Inflammatory macrophage treated with lipopolysaccharide for 1 hour (primary cell): ENCODE results near the gene MACROD2.

ENCODE experiments used
- DNase-seq, 2 donors: peaks; one replicate each; pipeline ENCODE4 v3.0.0-alpha.2; 2020 to 2022

The MACROD2 gene

GRCh38 chr20:14677455-14677854, 682.1 kb downstream of the MACROD2 start:
- DNase-seq, result no peak

DNA sequence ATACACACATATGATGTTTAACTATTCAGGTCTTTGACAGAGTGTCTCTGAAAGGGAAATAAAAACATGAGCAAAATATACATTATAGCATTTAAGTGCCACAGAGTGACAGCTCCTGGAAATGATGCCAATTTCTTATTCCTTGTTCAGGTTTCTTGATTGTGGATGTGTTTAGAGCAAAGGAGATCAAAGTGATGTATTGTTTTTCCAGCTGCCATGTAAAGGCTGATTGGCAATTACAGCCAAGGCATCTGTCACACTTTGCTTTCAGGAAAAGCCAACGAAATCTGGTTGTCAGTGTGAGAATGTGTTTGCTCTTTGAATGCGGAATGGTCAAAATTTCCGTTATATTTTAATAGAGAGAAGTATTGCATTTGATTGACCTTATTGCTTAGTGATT, 689.9 kb downstream of the MACROD2 start:
- no peak for DNase-seq

- no peak for DNase-seq
These were observed 692.0 kb downstream of the MACROD2 start for GRCh38 chr20:14687313-14687712.

DNA sequence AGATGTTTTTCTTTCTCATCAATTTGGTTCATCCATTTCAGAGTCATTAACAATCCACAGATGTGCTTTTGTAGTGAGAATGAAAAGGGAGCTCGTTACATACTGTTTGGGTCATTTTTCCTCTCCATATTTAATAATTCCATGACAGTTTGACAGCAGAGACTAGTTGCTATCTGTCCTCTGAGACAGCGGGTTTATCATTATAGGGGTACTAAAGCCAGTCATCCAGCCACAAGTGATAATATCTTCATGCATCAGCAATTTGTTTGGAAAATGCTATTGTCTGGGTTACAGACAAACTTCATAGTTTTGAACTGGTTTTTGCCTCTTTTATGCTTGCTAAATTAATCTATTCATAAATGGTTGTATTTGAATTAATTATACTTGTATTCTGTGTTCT, 692.7 kb downstream of the MACROD2 start:
- no peak for DNase-seq

DNA sequence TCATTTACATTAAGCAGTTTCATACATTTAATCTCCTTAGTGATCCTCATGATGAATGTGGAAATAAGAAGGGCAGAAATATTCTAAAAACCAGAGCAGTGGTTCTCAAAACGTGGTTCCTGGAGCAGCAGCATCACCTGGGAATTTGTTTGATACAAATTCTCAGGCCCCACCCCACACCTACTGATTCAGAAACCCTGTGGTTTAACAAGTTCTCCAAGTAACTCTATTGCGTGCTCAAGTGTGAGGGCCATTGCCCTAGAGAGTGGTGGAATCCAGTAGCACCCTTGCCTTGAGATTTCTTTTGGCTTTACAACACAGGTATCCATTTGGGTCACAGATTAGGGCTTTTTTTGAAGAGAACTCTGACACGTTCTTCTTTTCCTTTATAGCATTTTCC, 696.7 kb downstream of the MACROD2 start:
- DNase-seq, result no peak

DNA sequence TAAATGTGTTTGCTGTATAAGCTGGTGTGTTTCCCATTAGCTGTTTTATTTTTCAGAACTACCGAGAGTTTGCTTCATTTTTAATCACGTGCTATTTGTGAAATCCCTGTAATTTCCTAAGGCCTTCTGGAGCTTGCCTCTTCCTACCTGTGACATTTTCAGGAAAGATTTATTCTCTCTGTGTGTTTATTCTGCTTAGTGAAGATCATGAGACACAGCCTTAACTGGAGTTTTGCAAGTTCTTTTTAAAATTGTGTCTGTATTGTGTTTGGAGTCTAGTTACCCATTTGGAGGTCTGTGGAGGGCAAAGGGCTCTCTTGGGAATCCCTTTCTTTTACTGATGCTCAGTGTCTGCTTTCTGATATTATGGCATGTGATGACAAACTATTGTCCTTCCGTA, 701.2 kb downstream of the MACROD2 start:
- DNase-seq, result no peak

DNA sequence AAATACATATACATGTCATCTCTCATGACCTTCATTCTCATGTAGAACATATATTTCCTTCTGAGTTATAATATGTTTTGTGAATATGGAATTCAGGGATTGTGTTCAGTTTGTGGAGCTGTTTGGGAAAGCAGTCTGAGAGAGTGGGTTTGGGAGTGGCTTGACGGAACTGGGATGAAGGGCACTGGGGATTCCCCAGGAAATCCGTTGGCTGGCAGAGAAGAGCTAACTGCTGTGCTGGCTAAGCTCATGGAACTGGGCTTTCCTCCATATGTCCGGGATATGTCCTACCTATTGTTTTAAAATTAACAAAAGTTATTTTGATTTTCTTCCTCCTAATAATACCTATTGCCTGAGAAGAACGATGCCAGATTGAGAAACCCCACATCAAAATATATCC, 701.6 kb downstream of the MACROD2 start:
- no peak for DNase-seq

GRCh38 chr20:14698125-14698524, 702.8 kb downstream of the MACROD2 start:
- no peak for DNase-seq

DNA sequence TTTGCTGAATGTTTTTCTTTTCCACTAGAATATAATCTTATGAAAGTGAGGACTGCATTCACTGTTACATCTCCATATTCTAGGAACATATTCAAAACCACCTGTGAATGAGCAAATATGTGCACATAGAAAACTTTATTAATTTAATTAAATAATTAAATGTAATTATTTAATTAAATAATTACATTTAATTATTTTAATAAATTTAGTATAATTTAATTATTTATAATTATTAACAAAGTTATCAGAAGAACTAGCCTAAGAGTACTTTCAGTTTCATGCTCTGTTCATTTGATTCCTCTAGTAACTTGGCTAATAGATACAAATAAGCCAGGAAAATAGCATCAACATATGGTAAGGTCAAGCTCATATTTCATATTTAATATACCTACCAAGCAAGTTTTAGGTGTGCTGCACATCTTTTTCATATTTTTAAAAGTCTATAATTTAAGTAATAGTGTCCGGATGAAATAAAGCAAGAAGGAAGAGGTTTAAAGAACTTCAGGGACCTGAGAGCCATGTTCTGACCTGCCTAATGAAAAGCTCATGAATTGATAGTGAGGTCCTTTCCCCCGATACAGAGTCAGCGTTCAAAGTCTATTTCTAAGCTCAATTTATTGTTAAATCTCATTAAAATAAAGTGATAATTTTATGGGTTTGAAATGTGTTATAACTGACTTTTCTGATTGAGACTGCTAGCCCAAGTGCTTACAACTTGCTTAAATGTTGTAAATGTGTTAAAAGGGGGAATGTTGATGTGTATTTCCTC, 703.5 kb downstream of the MACROD2 start:
- no peak for DNase-seq

GRCh38 chr20:14700639-14700960, 705.3 kb downstream of the MACROD2 start:
- DNase-seq, result no peak

DNA sequence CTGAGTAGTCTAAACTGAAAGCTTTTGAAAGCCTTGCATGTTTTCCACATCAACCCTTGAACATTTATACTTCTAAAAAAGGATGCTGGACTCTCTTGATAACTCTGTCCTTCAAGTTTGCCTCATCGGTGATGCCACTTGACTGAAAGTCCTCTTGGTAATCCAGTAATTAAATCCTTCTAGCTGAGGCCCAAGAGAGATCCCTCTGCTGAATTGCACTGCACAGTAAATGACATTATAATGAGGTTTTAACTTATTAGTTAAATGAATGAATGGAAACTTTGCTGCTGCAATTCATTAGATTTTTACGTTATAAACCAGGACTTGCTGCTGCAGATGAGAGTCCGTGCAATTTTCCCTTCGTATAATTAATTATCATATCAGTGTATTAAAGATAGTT, 706.0 kb downstream of the MACROD2 start:
- DNase-seq, result no peak

DNA sequence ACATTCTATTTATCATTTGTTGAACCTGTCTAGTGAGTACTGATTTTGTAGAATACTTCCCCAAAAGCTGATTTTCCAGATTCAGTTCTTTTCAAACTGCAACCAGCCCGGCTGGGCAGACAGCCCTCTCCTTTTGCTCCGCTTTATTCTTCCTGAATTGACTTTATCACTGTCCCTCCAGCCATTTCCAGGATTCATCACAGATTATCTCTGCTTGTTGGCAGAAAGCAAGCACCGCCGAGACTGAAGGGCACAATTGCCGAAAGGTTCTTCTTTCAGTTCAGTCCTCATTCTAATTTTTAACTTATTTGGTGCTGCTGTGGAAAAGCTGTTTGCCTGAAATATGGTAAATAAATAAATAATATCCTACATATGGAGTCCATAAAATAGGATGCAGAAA, 711.2 kb downstream of the MACROD2 start:
- no peak for DNase-seq

DNA sequence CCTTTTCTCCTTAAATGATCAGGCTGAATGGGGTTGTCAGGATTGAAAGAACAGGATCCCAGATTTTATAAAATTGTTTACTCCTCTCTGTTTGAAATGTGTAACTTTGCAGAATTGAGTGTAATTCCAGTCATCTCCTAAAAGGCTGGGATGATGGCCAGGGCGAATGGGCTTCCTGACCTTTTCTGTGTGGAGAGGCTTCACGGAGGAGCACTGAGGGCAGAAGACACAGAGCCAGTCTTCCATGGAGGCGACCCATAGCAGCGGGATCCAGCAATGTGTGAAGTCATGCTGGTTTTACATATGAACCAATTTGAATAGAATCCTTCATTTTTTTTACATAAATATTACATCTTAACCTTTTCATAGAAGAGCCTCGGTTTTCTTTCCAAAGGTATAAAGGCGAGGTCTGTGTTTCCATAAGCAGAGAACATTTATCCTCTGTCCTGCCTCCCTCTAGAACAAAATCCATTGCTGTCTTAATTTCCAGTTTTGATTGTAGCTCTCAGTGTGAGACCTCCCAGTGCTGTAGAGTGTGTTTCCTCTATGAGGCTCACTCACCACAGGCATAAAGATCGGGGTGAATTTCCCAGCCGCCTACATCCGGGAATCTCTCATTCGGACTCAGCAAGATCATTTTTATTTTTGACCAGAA, 711.8 kb downstream of the MACROD2 start:
- no peak for DNase-seq

DNA sequence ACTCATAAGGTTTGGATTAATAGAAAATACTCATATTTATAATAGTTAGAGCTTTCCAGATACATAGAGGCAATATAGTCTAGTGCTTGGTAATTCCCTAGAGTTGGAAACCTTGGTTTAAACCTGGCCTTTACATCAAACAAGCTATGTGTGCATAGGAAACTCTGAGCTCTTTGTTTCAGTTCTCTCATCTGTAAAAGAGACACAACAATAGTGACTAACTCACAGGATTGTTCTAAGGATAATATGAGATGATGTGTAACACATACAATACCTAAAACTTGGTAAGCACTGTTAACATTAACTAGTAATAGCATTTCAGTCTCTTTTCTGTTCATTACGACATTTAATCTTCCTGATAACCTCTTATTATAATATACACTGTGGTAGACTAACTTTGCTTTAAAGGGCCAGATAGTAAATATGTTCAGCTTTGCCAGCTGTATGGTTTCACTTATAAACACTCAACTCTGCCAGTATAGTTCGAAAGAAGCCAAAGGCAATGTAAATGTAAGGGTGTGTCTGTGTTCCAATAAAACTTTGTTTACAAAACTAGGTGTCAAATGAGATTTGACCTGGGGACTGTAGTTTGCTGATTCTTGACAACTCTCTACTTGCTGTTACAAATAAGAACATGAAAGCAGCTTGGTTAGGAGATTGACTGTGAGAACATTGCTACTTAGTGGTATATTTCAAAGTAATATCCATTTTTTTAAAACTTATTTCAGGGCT, 712.7 kb downstream of the MACROD2 start:
- no peak for DNase-seq

DNA sequence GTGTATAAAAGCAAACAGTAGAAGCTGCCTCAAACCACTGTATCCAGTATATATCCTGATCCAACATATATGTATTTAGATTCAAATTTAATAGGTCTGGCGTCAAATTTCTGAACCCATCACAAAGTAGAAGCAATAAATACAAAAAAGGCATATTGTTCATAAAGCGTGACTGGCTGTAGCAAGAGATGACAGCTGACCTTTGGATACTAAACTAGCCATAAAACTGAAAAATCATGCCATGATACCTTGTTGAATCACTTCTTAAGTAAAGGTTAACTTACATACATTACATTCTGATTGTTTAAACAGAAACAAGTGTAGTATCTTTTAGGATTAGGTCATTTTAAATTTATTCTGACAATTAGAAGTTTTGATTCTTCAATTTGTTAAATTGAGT, 714.1 kb downstream of the MACROD2 start:
- DNase-seq, result no peak

- no peak for DNase-seq
These were observed 715.6 kb downstream of the MACROD2 start for GRCh38 chr20:14710951-14711350.

- no peak for DNase-seq
These were observed 716.3 kb downstream of the MACROD2 start for GRCh38 chr20:14711652-14712051.

DNA sequence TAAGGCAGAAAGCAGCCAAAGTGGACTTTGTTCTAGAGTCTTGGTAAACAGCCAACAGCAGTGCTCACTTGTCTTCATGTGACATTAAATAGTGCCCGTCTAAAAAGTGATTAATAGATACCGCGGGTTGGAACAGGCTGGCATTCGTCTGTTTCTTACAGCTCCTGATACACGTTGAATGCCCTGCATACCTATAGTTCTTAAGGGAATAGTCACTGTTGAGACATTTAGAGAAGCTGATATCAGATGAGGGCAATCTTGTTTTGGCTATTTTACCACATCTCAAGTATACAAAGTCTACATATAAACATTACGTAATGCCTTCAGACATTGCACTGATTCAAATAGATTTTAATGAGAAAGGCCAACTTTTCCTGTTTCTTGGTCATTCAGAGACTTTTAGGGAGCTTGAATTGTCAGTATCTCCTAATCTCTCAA, 717.0 kb downstream of the MACROD2 start:
- DNase-seq, result no peak

GRCh38 chr20:14715400-14715799, 720.1 kb downstream of the MACROD2 start:
- no peak for DNase-seq

- DNase-seq, result no peak
These were observed 721.1 kb downstream of the MACROD2 start for GRCh38 chr20:14716351-14716801.

- DNase-seq, result no peak
These were observed 722.1 kb downstream of the MACROD2 start for GRCh38 chr20:14717134-14717999.

GRCh38 chr20:14720251-14720650, 724.9 kb downstream of the MACROD2 start:
- DNase-seq, result no peak

- no peak for DNase-seq
These were observed 726.7 kb downstream of the MACROD2 start for GRCh38 chr20:14721926-14722452.
